Measurements from ENCODE around the gene LDHB. TPM values are rescaled to one million over a fixed set of nuclear protein-coding genes. Genes with fewer than 3 reads are reported as not detected.

The LDHB gene
- polyA plus RNA-seq, 1 of the 3 experiments (the other 2 are of a cell fraction) = 469 TPM

DNA sequence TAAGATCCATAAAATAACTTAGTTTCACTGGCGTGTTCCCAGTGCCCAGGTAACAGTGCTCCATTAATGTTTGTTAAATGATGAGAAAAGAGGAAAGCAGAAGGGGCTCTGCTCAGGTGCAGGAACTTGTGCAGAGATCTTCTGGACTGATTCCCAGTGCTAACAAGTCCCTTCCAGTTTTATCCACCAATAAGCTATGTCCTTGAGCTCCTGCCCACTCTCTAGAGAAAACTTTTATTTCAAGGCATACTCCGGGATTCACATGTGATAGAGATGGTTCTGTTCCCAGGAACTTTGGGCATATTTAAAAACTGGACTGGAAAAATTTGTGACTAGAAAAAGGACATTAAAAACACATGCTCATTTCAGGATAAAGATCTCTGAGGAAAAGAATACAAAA is 54.9 kb downstream of the LDHB start:
- no peak overlapping the region for H3K27ac ChIP-seq (ENCODE audit: low read depth in 2 of 2, low read length in 1 of 2)
- ChIA-PET CTCF (interaction anchor here (1.0 kb wide), 1 partner anchor 13 kb away, joined by 3 read pairs; no protein-coding TSS in a partner anchor), POLR2A (no interaction called here)
- TF ChIP-seq TCF12 (IDR thresholded peaks at IDR 0.05) = no peak
- no peak for TF ChIP-seq USF2 (IDR thresholded peaks at IDR 0.05; ENCODE audit: borderline replicate concordance, low read depth, low read length)
- no peak for TF ChIP-seq RAD21 (IDR thresholded peaks at IDR 0.05; ENCODE audit: low read length)
- no peak for TF ChIP-seq GABPA (IDR thresholded peaks at IDR 0.05; ENCODE audit: low read depth)
- no peak for TF ChIP-seq NFIC (IDR thresholded peaks at IDR 0.05; ENCODE audit: borderline replicate concordance)
- TF ChIP-seq, protein P1, sequence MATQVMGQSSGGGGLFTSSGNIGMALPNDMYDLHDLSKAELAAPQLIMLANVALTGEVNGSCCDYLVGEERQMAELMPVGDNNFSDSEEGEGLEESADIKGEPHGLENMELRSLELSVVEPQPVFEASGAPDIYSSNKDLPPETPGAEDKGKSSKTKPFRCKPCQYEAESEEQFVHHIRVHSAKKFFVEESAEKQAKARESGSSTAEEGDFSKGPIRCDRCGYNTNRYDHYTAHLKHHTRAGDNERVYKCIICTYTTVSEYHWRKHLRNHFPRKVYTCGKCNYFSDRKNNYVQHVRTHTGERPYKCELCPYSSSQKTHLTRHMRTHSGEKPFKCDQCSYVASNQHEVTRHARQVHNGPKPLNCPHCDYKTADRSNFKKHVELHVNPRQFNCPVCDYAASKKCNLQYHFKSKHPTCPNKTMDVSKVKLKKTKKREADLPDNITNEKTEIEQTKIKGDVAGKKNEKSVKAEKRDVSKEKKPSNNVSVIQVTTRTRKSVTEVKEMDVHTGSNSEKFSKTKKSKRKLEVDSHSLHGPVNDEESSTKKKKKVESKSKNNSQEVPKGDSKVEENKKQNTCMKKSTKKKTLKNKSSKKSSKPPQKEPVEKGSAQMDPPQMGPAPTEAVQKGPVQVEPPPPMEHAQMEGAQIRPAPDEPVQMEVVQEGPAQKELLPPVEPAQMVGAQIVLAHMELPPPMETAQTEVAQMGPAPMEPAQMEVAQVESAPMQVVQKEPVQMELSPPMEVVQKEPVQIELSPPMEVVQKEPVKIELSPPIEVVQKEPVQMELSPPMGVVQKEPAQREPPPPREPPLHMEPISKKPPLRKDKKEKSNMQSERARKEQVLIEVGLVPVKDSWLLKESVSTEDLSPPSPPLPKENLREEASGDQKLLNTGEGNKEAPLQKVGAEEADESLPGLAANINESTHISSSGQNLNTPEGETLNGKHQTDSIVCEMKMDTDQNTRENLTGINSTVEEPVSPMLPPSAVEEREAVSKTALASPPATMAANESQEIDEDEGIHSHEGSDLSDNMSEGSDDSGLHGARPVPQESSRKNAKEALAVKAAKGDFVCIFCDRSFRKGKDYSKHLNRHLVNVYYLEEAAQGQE (IDR thresholded peaks at IDR 0.05; ENCODE audit: low read depth, low read length) = no peak
- TF ChIP-seq RCOR1 (IDR thresholded peaks at IDR 0.05; ENCODE audit: low read length) = no peak
- TF ChIP-seq TAF1 (IDR thresholded peaks at IDR 0.05; ENCODE audit: borderline replicate concordance, low read depth, low read length) = no peak
- no peak for TF ChIP-seq YY1 (IDR thresholded peaks at IDR 0.05; ENCODE audit: low read depth)
- no peak for TF ChIP-seq TEAD4 (IDR thresholded peaks at IDR 0.05; ENCODE audit: borderline replicate concordance, insufficient read depth)
- TF ChIP-seq ELF1 (IDR thresholded peaks at IDR 0.05) = no peak
- TF ChIP-seq, protein P2, sequence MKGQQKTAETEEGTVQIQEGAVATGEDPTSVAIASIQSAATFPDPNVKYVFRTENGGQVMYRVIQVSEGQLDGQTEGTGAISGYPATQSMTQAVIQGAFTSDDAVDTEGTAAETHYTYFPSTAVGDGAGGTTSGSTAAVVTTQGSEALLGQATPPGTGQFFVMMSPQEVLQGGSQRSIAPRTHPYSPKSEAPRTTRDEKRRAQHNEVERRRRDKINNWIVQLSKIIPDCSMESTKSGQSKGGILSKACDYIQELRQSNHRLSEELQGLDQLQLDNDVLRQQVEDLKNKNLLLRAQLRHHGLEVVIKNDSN (IDR thresholded peaks at IDR 0.05; ENCODE audit: borderline replicate concordance, low read depth) = no peak
- TF ChIP-seq EP300 (IDR thresholded peaks at IDR 0.05; ENCODE audit: borderline replicate concordance in 1 of 2, low read depth in 1 of 2, low read length in 1 of 2) = no peak
- no peaks in the 10 kb centered on the region for H3K9me3 ChIP-seq
- H3K79me2 ChIP-seq (ENCODE audit: insufficient read depth) = no peaks in the 10 kb centered on the region
- no peaks in the 10 kb centered on the region for H3K9me2 ChIP-seq
- no peak for DNase-seq
- no peaks in the 10 kb centered on the region for H3F3A ChIP-seq (replicated peaks; ENCODE audit: insufficient read depth)
- WGBS (ENCODE audit: low lambda C conversion rate) = 6% methylated on average over 2 of the region's 2 CpGs
- H3K36me3 ChIP-seq (replicated peaks in 1 of 2; ENCODE audit: control insufficient read depth in 1 of 2, insufficient read depth in 2 of 2, low read length in 1 of 2) = no peaks in the 10 kb centered on the region
- H3K4me3 ChIP-seq (ENCODE audit: low read depth in 2 of 2, low read length in 1 of 2) = no peak overlapping the region
- no peaks in the 10 kb centered on the region for H3K4me1 ChIP-seq (ENCODE audit: control insufficient read depth in 1 of 2, insufficient read depth in 2 of 2, low read depth in 1 of 2, low read length in 1 of 2)
- no peaks in the 10 kb centered on the region for H3K27me3 ChIP-seq (ENCODE audit: insufficient read depth)
- H3K9ac ChIP-seq = no peak overlapping the region
- H3K4me2 ChIP-seq = no peak overlapping the region
- no peaks in the 10 kb centered on the region for H4K20me1 ChIP-seq (ENCODE audit: insufficient read depth)
- no peak overlapping the region for H2AFZ ChIP-seq (ENCODE audit: low read depth)

- Histone ChIP-seq H3K9me2 (no peaks in the 10 kb centered on the region), H3K27me3 (ENCODE audit: insufficient read depth) (no peaks in the 10 kb centered on the region), H3K4me2 (no peak overlapping the region), H3K4me3 (ENCODE audit: low read depth in 2 of 2, low read length in 1 of 2) (no peak overlapping the region), H3K27ac (ENCODE audit: low read depth in 2 of 2, low read length in 1 of 2) (no peak overlapping the region), H3F3A (replicated peaks; ENCODE audit: insufficient read depth) (no peaks in the 10 kb centered on the region), H2AFZ (ENCODE audit: low read depth) (no peak overlapping the region), H3K79me2 (ENCODE audit: insufficient read depth) (no peaks in the 10 kb centered on the region), H3K4me1 (ENCODE audit: control insufficient read depth in 1 of 2, insufficient read depth in 2 of 2, low read depth in 1 of 2, low read length in 1 of 2) (no peaks in the 10 kb centered on the region), H3K9ac (no peak overlapping the region), H4K20me1 (ENCODE audit: insufficient read depth) (no peaks in the 10 kb centered on the region), H3K36me3 (replicated peaks in 1 of 2; ENCODE audit: control insufficient read depth in 1 of 2, insufficient read depth in 2 of 2, low read length in 1 of 2) (no peaks in the 10 kb centered on the region), H3K9me3 (no peaks in the 10 kb centered on the region)
- POLR2A ChIA-PET = no interaction called here
- CTCF ChIA-PET = interaction anchor here (1.0 kb wide), 1 partner anchor 9 kb away, joined by 3 read pairs; no protein-coding TSS in a partner anchor
- 20% methylated on average over 5 of the region's 5 CpGs for WGBS (ENCODE audit: low lambda C conversion rate)
- no peak for DNase-seq
- TF ChIP-seq, protein P2 (IDR thresholded peaks at IDR 0.05; ENCODE audit: borderline replicate concordance, low read depth) = no peak
- TF ChIP-seq NFIC (IDR thresholded peaks at IDR 0.05; ENCODE audit: borderline replicate concordance) (no peak), FOXM1 (IDR thresholded peaks at IDR 0.05; ENCODE audit: low read depth) (no peak), CHD2 (IDR thresholded peaks at IDR 0.05; ENCODE audit: low read length, partially characterized antibody) (no peak), RAD21 (IDR thresholded peaks at IDR 0.05; ENCODE audit: low read length) (no peak), GABPA (IDR thresholded peaks at IDR 0.05; ENCODE audit: low read depth) (no peak), NRF1 (IDR thresholded peaks at IDR 0.05; ENCODE audit: low read depth, low read length) (no peak), MEF2A (IDR thresholded peaks at IDR 0.05; ENCODE audit: borderline replicate concordance, low read depth) (no peak), RFX5 (IDR thresholded peaks at IDR 0.05; ENCODE audit: low read length) (no peak), EP300 (IDR thresholded peaks at IDR 0.05; ENCODE audit: borderline replicate concordance in 1 of 2, low read depth in 1 of 2, low read length in 1 of 2) (no peak), GATA2 (CRISPR knock-in tag; IDR thresholded peaks at IDR 0.05) (no peak), FOXJ3 (CRISPR knock-in tag; IDR thresholded peaks at IDR 0.05) (no peak), RXRA (IDR thresholded peaks at IDR 0.05; ENCODE audit: borderline replicate concordance, low read depth) (no peak)
- TF ChIP-seq, protein P3, sequence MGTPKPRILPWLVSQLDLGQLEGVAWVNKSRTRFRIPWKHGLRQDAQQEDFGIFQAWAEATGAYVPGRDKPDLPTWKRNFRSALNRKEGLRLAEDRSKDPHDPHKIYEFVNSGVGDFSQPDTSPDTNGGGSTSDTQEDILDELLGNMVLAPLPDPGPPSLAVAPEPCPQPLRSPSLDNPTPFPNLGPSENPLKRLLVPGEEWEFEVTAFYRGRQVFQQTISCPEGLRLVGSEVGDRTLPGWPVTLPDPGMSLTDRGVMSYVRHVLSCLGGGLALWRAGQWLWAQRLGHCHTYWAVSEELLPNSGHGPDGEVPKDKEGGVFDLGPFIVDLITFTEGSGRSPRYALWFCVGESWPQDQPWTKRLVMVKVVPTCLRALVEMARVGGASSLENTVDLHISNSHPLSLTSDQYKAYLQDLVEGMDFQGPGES (IDR thresholded peaks at IDR 0.05; ENCODE audit: low read depth, low read length) = no peak
Observed at GRCh38 chr12:21600196-21600595, 57.4 kb downstream of the LDHB start.

Data from SK-N-SH (cell line).